ENCODE results near the gene PTP4A2. TPM values are rescaled to one million over a fixed set of nuclear protein-coding genes. Genes with fewer than 3 reads are reported as not detected.

PTP4A2 gene
- total and polyA plus RNA-seq, 2 of the 8 experiments (the other 6 are each of a cell fraction or from before 2014, with no cell fraction given): 87.4 to 214 TPM

GRCh38 chr1:31888291-31888690 is 49.9 kb downstream of the PTP4A2 start (continued):
- TF ChIP-seq, protein P1, sequence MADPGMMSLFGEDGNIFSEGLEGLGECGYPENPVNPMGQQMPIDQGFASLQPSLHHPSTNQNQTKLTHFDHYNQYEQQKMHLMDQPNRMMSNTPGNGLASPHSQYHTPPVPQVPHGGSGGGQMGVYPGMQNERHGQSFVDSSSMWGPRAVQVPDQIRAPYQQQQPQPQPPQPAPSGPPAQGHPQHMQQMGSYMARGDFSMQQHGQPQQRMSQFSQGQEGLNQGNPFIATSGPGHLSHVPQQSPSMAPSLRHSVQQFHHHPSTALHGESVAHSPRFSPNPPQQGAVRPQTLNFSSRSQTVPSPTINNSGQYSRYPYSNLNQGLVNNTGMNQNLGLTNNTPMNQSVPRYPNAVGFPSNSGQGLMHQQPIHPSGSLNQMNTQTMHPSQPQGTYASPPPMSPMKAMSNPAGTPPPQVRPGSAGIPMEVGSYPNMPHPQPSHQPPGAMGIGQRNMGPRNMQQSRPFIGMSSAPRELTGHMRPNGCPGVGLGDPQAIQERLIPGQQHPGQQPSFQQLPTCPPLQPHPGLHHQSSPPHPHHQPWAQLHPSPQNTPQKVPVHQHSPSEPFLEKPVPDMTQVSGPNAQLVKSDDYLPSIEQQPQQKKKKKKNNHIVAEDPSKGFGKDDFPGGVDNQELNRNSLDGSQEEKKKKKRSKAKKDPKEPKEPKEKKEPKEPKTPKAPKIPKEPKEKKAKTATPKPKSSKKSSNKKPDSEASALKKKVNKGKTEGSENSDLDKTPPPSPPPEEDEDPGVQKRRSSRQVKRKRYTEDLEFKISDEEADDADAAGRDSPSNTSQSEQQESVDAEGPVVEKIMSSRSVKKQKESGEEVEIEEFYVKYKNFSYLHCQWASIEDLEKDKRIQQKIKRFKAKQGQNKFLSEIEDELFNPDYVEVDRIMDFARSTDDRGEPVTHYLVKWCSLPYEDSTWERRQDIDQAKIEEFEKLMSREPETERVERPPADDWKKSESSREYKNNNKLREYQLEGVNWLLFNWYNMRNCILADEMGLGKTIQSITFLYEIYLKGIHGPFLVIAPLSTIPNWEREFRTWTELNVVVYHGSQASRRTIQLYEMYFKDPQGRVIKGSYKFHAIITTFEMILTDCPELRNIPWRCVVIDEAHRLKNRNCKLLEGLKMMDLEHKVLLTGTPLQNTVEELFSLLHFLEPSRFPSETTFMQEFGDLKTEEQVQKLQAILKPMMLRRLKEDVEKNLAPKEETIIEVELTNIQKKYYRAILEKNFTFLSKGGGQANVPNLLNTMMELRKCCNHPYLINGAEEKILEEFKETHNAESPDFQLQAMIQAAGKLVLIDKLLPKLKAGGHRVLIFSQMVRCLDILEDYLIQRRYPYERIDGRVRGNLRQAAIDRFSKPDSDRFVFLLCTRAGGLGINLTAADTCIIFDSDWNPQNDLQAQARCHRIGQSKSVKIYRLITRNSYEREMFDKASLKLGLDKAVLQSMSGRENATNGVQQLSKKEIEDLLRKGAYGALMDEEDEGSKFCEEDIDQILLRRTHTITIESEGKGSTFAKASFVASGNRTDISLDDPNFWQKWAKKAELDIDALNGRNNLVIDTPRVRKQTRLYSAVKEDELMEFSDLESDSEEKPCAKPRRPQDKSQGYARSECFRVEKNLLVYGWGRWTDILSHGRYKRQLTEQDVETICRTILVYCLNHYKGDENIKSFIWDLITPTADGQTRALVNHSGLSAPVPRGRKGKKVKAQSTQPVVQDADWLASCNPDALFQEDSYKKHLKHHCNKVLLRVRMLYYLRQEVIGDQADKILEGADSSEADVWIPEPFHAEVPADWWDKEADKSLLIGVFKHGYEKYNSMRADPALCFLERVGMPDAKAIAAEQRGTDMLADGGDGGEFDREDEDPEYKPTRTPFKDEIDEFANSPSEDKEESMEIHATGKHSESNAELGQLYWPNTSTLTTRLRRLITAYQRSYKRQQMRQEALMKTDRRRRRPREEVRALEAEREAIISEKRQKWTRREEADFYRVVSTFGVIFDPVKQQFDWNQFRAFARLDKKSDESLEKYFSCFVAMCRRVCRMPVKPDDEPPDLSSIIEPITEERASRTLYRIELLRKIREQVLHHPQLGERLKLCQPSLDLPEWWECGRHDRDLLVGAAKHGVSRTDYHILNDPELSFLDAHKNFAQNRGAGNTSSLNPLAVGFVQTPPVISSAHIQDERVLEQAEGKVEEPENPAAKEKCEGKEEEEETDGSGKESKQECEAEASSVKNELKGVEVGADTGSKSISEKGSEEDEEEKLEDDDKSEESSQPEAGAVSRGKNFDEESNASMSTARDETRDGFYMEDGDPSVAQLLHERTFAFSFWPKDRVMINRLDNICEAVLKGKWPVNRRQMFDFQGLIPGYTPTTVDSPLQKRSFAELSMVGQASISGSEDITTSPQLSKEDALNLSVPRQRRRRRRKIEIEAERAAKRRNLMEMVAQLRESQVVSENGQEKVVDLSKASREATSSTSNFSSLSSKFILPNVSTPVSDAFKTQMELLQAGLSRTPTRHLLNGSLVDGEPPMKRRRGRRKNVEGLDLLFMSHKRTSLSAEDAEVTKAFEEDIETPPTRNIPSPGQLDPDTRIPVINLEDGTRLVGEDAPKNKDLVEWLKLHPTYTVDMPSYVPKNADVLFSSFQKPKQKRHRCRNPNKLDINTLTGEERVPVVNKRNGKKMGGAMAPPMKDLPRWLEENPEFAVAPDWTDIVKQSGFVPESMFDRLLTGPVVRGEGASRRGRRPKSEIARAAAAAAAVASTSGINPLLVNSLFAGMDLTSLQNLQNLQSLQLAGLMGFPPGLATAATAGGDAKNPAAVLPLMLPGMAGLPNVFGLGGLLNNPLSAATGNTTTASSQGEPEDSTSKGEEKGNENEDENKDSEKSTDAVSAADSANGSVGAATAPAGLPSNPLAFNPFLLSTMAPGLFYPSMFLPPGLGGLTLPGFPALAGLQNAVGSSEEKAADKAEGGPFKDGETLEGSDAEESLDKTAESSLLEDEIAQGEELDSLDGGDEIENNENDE (IDR thresholded peaks at IDR 0.05; ENCODE audit: insufficient replicate concordance, low read length): no peak
- no peak for TF ChIP-seq GABPA (IDR thresholded peaks at IDR 0.05; ENCODE audit: borderline replicate concordance, insufficient read depth, low read length)
